ENCODE measurements around the gene ENTPD6.
"Not testable (repeated sequence)": the region's sequence is repeated elsewhere in the genome, so short reads cannot be mapped to it uniquely, and the experiment has no call there.

The ENTPD6 gene

GRCh38 chr20:25223765-25224720 lies 28.5 kb downstream of the ENTPD6 start:
- DNase-seq (ENCODE audit: low read depth): no peak

- no peak for DNase-seq (ENCODE audit: low read depth)
These were observed 29.4 kb downstream of the ENTPD6 start for GRCh38 chr20:25224941-25225340.

GRCh38 chr20:25225642-25226432 lies 30.3 kb downstream of the ENTPD6 start:
- DNase-seq (ENCODE audit: low read depth): no peak

GRCh38 chr20:25226433-25227316 lies 31.2 kb downstream of the ENTPD6 start:
- no peak for DNase-seq (ENCODE audit: low read depth)

GRCh38 chr20:25227317-25227831 lies 31.9 kb downstream of the ENTPD6 start:
- no peak for DNase-seq (ENCODE audit: low read depth)

GRCh38 chr20:25229486-25230165 lies 34.1 kb downstream of the ENTPD6 start:
- DNase-seq (ENCODE audit: low read depth): no peak

GRCh38 chr20:25230166-25230831 lies 34.8 kb downstream of the ENTPD6 start:
- DNase-seq (ENCODE audit: low read depth): no peak

GRCh38 chr20:25233016-25233772 lies 37.7 kb downstream of the ENTPD6 start:
- DNase-seq (ENCODE audit: low read depth): peak; percentile 67

- not testable (repeated sequence) for DNase-seq (ENCODE audit: low read depth)
These were observed 38.7 kb downstream of the ENTPD6 start for GRCh38 chr20:25234009-25234849.

- DNase-seq (ENCODE audit: low read depth): no peak
These were observed 41.2 kb downstream of the ENTPD6 start for GRCh38 chr20:25236450-25237304.

GRCh38 chr20:25237610-25238318 lies 42.3 kb downstream of the ENTPD6 start:
- DNase-seq (ENCODE audit: low read depth): peak; percentile 100

GRCh38 chr20:25238319-25239037 lies 43.0 kb downstream of the ENTPD6 start:
- DNase-seq (ENCODE audit: low read depth): no peak

GRCh38 chr20:25239387-25240370 lies 44.2 kb downstream of the ENTPD6 start:
- DNase-seq (ENCODE audit: low read depth): no peak

GRCh38 chr20:25240851-25241658 lies 45.5 kb downstream of the ENTPD6 start:
- DNase-seq (ENCODE audit: low read depth): not testable (repeated sequence)

- not testable (repeated sequence) for DNase-seq (ENCODE audit: low read depth)
These were observed 46.1 kb downstream of the ENTPD6 start for GRCh38 chr20:25241659-25241955.
